NCI-H2029 (cell line): ENCODE results near the gene CBFB.

ENCODE experiments used
- DNase-seq: peaks from one replicate; lab custom pipeline; 2025; lab: John Stamatoyannopoulos, UW

CBFB gene

DNA sequence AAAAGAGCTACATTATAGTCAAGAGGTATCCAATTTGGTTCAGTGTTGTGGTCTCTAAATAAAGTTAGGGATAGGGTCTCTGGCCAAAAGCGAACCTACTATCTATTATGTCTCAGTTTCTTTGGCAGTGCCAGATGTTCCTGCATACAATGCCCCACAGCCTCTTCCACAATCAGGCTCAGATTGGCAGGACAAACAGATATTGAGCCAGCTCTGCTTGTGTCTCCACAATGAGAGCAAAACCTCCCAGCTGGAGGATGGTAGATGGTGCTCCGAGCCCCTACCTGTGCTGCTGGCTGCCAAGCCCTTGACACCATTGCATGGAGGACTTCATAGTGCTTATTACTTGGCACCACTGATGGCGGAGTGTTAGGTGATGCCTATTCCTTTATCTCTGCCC is 100.5 kb downstream of the CBFB start:
- DNase-seq, result no peak

DNA sequence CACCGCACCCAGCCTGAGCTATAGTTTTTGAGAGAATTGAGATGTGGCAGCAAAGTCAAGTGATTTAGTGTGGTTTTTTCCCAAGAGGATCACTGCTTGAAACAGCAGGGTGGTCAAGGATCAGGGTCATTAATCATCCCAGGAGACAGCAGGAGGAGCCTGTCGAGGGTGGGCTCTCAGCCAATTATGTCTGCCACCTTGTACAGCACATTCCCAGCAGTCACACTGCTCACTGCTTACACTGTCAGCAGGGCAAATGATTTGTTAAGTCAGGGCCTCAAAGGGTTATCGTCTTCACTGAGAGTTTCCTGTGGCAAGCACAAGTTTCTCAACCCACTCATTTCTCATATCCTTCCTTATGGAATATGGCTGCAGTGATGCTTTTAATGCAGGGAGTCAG is 108.7 kb downstream of the CBFB start:
- DNase-seq, result no peak

DNA sequence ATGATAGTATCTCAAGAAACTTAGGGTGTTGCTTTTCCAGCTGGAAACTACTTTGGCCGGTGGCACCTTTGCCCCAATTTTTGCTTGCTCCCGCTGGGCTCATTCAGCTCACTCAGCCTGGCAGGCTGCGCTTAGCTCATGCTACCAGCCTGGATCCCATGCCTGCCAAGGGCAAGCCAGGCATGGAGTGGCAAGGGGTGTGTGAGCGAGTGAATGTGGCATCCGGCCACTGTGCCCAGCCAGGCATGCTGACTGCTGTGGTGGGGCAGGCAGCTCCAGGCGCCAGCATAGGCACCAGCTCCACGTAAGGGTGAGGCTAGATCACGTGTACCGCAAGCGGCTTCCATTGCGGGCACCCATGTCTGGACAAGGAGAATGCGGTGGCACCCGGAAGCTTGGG is 112.4 kb downstream of the CBFB start:
- no peak for DNase-seq

DNA sequence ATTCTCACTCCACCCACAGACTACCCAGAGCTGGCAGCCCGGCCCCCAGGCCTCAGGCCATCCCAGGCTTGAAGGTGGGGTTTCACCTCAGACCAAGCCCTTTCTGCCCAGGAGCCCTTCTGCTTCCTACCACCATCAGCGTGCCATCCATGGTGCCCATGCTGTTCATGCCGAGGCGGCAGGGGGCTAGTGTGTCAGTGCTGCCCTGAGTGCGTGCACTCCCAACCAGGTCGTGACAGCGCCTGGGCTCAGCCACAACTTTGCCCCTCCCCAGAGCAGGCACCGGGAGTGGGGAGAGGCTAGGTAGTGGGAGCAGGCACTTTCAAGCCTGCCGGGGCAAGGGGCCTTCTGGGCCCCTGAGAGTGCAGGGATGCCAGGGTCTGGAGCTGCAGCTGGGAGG is 113.4 kb downstream of the CBFB start:
- no peak for DNase-seq

DNA sequence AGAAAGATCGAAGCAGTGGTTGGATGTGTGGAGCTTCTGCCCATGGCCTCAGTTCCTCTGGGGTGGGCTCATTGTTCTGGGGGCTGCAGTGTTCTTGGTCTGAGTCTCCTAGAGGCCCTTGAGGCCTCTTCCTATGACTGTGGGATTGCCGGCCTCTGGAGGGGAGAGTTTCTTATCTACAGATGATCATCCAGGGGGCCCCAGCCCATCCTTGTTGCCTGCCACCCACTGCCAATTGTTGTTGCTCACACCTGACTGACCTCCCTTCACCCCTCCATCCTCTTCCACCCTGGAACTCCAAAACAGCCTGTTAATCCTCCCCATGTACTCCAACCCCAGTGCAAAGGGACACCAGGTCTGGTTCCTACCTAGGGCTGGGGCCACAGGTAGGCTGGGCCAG is 116.0 kb downstream of the CBFB start:
- DNase-seq, result no peak

DNA sequence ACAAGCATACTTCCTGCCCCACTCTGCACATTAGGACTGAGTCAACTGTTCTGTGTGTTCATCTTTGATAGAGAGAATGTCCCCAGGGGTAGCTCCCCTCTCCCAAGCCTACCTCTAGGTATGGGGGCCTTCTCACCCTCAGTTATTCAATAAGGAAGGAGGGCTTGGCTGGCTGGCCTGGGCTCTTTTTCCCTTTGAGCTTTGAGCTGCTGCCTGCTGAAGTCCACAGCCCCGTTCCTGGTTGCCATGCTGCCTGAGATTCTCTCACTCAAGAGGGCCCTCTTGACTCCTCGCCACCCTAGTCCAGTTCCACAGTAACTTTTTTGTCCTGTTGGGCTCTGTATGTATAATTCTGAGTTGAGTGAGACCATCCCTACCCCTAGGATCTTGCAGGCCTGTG is 116.8 kb downstream of the CBFB start:
- no peak for DNase-seq

DNA sequence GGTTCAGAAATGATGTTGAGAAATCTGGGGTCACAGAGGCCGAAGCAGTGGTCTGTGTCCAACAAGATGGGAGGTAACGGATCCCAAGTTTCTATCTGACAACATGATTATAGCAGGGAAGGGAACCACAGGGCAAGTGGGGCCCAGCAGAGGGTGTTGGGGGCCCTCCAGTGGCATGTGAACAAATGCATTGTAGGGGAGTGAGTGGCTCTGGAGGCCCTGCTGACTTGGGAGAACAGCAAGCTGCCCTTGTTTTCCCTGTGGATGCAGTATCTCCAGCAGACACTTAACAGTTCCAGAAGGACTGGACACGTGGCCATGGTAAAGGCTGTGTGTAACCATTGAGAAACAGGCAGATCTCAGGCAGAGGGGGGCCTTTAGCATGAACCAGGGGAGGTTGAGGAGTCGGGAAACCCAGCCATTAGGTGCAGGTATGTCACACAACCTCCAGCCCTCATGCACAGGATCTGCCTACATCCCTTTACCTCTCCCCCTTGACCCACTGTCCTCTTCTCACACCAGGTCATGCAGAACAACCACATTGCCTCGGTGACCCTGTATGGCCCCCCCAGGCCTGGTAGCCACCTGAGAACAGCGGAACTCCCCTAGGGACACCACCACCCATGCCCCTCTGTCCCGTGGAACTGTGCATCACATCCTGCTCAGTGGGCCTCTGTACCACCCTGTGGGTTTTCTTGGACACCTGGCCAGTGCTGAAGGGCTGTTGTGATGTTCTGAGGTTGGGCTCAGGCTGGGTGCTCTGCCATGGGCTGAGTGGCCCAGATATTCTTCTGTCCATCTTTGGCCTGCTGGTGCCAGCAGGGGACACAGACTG is 117.8 kb downstream of the CBFB start:
- no peak for DNase-seq

DNA sequence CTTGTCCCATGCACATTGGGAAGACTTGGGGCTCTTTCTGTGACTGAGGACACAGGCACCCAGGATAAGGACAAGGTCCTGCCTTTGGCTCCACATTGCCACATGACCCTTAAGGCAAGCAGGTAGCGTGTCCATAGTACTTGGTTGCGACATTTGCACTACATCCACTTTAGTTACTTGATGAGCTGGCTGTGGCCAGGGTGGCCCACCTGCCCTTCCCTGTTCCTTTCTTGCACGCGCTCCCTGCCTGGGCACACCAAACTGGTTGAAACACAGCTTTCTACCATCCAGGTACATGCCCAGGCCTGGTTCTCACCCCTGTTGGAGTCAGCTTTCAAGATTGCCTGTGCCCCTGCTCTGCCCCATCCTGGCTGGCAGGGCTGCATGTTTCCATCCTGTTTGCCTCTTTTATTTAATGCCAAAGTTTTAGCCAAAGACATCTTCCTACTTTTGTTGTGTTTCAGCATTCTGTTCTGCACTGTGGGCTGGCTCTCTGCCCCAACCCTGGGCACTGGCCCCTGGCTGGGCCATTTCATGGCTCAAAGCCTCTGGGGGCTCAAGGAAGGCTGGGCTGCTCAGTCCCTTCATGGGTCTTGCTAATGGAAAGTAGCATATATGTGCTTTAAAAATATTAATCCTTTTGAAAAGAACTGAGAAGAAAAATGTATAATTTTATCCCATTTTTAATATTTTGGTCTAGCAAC is 118.6 kb downstream of the CBFB start:
- DNase-seq, result no peak

DNA sequence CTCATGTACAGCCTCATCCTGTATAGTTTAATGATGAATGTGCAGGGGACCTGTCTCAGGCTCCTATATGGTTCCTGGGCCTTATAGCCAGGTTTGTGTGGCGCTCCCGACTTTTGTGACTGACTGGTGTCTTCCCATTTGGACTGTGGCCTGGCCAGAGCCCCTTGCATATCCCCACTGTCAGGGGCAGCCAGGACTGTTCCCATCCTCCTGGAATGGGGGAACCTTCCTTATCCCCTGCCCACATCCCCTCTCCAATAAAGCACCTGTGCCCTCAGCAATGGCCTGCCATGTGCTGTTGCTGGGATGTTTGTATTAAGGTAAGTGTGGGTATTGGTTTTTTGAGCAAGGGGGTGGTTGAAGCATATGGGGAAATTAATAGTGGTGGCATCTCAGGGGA is 119.3 kb downstream of the CBFB start:
- no peak for DNase-seq

DNA sequence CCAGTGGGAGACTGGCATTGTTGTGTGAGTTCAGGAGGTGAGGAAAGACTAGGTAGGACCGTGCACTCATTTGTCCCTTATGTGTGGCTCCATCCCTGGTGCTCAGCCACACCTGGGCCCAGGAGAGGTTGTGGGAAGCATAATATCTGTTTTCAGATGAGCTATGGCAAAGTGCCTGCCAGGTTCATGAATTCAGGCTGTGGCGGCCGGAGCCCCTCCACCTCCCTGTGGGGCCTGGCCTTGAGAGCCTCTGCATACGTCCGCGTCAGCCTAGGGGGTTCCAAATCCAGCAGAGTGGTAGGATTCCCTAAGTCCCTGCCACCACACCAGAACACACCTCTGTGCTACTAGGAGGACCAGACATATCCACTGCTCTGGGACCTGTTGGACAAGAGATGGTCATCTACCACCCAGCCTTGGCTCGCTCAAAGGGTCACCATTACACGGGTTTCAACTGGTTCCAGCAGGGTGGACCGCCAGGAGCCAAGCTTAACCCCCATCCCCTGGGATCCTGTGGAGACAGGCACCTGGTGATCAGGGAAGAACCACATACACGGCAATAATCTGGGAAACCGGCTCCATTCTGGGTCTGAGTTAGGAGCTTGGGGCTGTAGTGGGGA is 119.8 kb downstream of the CBFB start:
- DNase-seq, result no peak

DNA sequence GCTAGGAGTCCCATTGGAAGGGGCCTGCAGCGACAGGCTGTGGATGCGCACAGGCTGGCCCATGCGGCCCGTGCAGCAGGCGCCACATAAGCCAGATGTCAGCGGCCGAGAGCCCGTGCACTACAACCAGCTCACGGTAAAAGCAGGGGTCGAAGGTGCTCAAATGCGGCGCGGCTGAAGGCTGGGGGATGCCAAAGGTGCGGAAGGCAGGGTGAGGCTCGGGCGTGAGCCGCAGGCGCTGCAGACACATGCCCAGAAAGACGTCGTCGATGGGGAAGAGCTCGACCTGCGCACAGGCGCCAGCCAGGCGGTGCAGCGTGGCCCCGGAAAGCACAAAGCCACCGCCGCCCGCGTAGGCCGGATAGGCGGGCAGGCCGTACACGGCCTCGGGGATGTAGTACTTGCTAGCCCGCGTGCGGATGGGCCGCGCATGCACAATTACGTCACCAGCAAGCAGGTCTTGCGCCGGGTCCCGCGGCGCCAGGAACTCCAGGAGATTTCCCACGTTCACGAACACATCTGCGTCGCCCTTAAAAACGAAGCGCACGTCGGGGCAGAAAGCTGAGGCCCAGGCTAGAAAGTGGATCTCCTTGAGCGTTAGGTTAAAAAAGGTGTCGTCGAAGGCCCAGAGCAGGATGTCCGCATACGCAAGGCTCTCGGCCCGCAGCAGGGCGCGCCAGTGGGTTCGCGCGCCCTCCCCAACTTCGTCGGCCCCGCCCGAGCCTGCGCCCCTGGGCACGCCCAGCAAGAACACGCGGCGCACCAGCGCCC is 120.5 kb downstream of the CBFB start:
- no peak for DNase-seq

DNA sequence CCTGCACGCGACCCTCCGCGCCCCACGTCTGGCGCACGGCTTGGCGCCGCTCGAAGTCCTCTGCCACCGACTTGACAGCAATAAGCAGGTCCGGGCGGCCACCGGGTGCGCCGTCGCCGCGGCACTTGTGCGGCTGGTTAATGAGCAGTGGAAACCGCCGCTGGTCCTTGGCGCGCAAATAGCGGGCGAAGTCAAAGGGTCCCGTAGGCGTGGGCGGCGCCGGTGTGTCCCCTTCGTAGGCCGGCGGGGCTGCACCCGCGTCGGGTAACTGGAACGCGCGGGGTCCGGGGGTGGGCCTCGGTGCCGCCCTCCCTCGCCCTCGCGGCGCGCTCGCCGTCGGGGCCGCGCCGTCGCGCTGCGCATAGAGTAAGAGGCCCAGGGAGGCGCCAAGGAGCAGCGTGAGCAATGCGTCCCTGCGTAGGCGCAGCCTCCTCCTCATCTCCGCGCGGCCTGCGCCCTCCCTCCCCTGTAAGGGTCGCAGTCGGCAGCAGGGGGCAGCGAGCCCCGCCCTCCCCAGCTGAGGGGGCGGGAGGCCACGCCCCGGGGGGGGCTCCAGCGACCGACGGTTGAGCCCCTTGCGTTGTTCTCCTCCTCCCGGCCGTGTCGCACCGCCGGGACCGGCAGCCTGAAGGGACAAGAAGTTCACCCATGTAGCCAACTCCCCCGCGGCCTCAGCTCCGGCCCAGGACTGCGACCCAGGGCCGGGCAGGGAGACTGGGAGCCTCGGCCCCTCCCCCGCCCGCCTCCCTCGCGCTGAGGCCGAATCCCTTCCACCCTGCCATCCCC is 121.3 kb downstream of the CBFB start:
- DNase-seq, result no peak
